HepG2 (cell line): ENCODE results near the gene PPIL6. TPM values are rescaled to one million over a fixed set of nuclear protein-coding genes. Genes with fewer than 3 reads are reported as not detected.

Source experiments
- ATAC-seq: fragments of 200-7000 bp; cut with Tn5 transposase; 3 replicates; pipeline ENCODE4 v1.9.1; 2020; ENCODE audit warnings: mild to moderate bottlenecking, moderate library complexity
- BruUV-seq: library from RNA; stranded (reverse); fragments of 400-500 nt; replicated peaks from 2 replicates; lab custom pipeline; 2021; lab: Mats Ljungman, UMichigan
- CTCF ChIA-PET: fragments of 300-600 bp; formaldehyde crosslinking; extraction: SDS; loops from one replicate; lab custom pipeline; 2021; ENCODE audit warnings: low total read pairs, inconsistent platforms, low intra/inter-chr PET ratio; lab: Yijun Ruan, JAX
- POLR2A ChIA-PET: fragments of 350-600 bp; sonication (Branson Sonifier 250); formaldehyde crosslinking; loops from one replicate; lab custom pipeline; 2020; ENCODE audit warnings: antibody characterized with exemption, inconsistent platforms; lab: Yijun Ruan, JAX
- DNase-seq: peaks from one replicate; pipeline ENCODE4 v3.0.0-alpha.2; 2015; ENCODE audit warnings: low spot score
- FAIRE-seq: peaks from 3 replicates; lab custom pipeline; 2011; peaks lifted over from hg19 to GRCh38; lab: Jason Lieb, UNC
- H2AFZ ChIP-seq: one replicate; pipeline ENCODE4 v1.6.1; 2011; ENCODE audit warnings: low read length, inconsistent platforms
- H3K27ac ChIP-seq: fragments of 300-600 bp; 3 replicates; pipeline ENCODE4 v1.8.0; 2011; ENCODE audit warnings: mixed run types, mild to moderate bottlenecking, mixed read lengths, low read length, inconsistent platforms; ENCODE audit not compliant: insufficient read depth; ENCODE audit errors: extremely low read length
- H3K27me3 ChIP-seq, 2 experiments: fragments of 200-600 bp in 1 of 2; 2 replicates in 1 of 2; 3 replicates in 1 of 2; pipeline versions ENCODE4 v1.6.0 to v1.8.0; 2011; ENCODE audit warnings: low read length in 2 of 2, mild to moderate bottlenecking in 2 of 2, moderate library complexity in 2 of 2, inconsistent platforms in 1 of 2; ENCODE audit not compliant: insufficient read depth in 2 of 2, control insufficient read depth in 1 of 2
- H3K36me3 ChIP-seq, 2 experiments: fragments of 200-600 bp in 1 of 2; replicated peaks in 1 of 2; 2 replicates in 1 of 2; 3 replicates in 1 of 2; pipeline versions ENCODE4 v1.5.1 to v1.8.0; 2011; ENCODE audit warnings: low read length in 2 of 2, inconsistent platforms in 1 of 2; ENCODE audit not compliant: insufficient read depth in 2 of 2, control insufficient read depth in 1 of 2
- H3K4me1 ChIP-seq: 2 replicates; pipeline ENCODE4 v1.5.1; 2012; ENCODE audit warnings: low read length, inconsistent platforms; ENCODE audit not compliant: insufficient read depth
- H3K4me2 ChIP-seq: 2 replicates; pipeline ENCODE4 v1.6.0; 2011; ENCODE audit warnings: low read depth, low read length, inconsistent platforms
- H3K4me3 ChIP-seq, 3 experiments: fragments of 200-600 bp in 1 of 3; sonication (generic), shearing (Covaris generic) in 1 of 3; replicated peaks in 1 of 3; 2 replicates each; pipeline ENCODE4 v1.5.1; 2011 to 2016; ENCODE audit warnings: low read length in 3 of 3, inconsistent platforms in 2 of 3, low read depth in 2 of 3, mild to moderate bottlenecking in 2 of 3, control low read depth in 1 of 3, mixed read lengths in 1 of 3; ENCODE audit not compliant: insufficient read depth in 1 of 3
- H3K79me2 ChIP-seq: one replicate; pipeline ENCODE4 v1.6.1; 2011; ENCODE audit warnings: low read length, inconsistent platforms; ENCODE audit not compliant: insufficient read depth
- H3K9ac ChIP-seq: 2 replicates; pipeline ENCODE4 v1.6.0; 2011; ENCODE audit warnings: mild to moderate bottlenecking, low read depth, low read length, inconsistent platforms; ENCODE audit not compliant: insufficient read depth
- H3K9me3 ChIP-seq: 2 replicates; pipeline ENCODE4 v1.5.1; 2012; ENCODE audit warnings: mild to moderate bottlenecking, low read length
- H4K20me1 ChIP-seq: 2 replicates; pipeline ENCODE4 v1.6.0; 2011; ENCODE audit warnings: inconsistent platforms, mild to moderate bottlenecking, low read length, moderate library complexity; ENCODE audit not compliant: insufficient read depth
- DBP ChIP-seq: sonication (generic); formaldehyde crosslinking; IDR thresholded peaks from 2 replicates; pipeline ENCODE4 v1.4.0; 2020; ENCODE audit warnings: missing genetic modification reagents; ENCODE audit errors: not compliant biosample characterization
- DNMT1 ChIP-seq: sonication (generic); formaldehyde crosslinking; IDR thresholded peaks from 2 replicates; pipeline ENCODE4 v1.5.1; 2020; ENCODE audit warnings: mild to moderate bottlenecking, missing genetic modification reagents
- ELF3 ChIP-seq: IDR thresholded peaks from 2 replicates; pipeline ENCODE4 v1.6.1; 2016; ENCODE audit warnings: missing genetic modification reagents, missing compliant biosample characterization
- GPN1 ChIP-seq: sonication (generic); formaldehyde crosslinking; IDR thresholded peaks from 2 replicates; pipeline ENCODE4 v1.5.1; 2020; ENCODE audit warnings: missing genetic modification reagents, borderline replicate concordance
- HMGXB3 ChIP-seq: sonication (generic); formaldehyde crosslinking; IDR thresholded peaks from 2 replicates; pipeline ENCODE4 v1.4.0; 2020; ENCODE audit warnings: missing genetic modification reagents, borderline replicate concordance
- HNF1B ChIP-seq: sonication (generic); formaldehyde crosslinking; IDR thresholded peaks from 2 replicates; pipeline ENCODE4 v1.5.1; 2020; ENCODE audit warnings: mild to moderate bottlenecking, moderate library complexity, missing genetic modification reagents
- KLF16 ChIP-seq, 2 experiments: sonication (generic) in 1 of 2; formaldehyde crosslinking in 1 of 2; IDR thresholded peaks; 2 replicates each; pipeline versions ENCODE4 v1.6.1 to v1.8.0; 2016 to 2023; ENCODE audit warnings: missing genetic modification reagents in 2 of 2, missing compliant biosample characterization in 1 of 2
- NFE2 ChIP-seq: sonication (generic); formaldehyde crosslinking; IDR thresholded peaks from 2 replicates; pipeline ENCODE4 v1.4.0; 2020; ENCODE audit warnings: missing genetic modification reagents
- NR2F6 ChIP-seq, 2 experiments: IDR thresholded peaks; 2 replicates each; pipeline ENCODE4 v1.6.1; 2016; ENCODE audit warnings: antibody characterized with exemption in 1 of 2, mild to moderate bottlenecking in 1 of 2
- PBX2 ChIP-seq: IDR thresholded peaks from 2 replicates; pipeline ENCODE4 v1.6.1; 2016; ENCODE audit warnings: control low read depth
- TBL1XR1 ChIP-seq: fragments of 150-350 bp; IDR thresholded peaks from 2 replicates; pipeline ENCODE4 v1.6.1; 2014; ENCODE audit warnings: borderline replicate concordance, low read length; ENCODE audit not compliant: partially characterized antibody
- TBP ChIP-seq: sonication (generic); formaldehyde crosslinking; IDR thresholded peaks from 2 replicates; pipeline ENCODE4 v1.5.0; 2020; ENCODE audit warnings: missing genetic modification reagents
- U2AF2 ChIP-seq: fragments of 200-400 bp; formaldehyde crosslinking; IDR thresholded peaks from 2 replicates; pipeline ENCODE4 v1.6.1; 2017; ENCODE audit warnings: low read depth, mild to moderate bottlenecking, low read length
- ZC3H4 ChIP-seq: sonication (generic); formaldehyde crosslinking; IDR thresholded peaks from 2 replicates; pipeline ENCODE4 v1.4.0; 2020; ENCODE audit warnings: missing genetic modification reagents, borderline replicate concordance
- ZMYM3 ChIP-seq: sonication (generic); formaldehyde crosslinking; IDR thresholded peaks from 2 replicates; pipeline ENCODE4 v1.5.1; 2020; ENCODE audit warnings: mild to moderate bottlenecking, missing genetic modification reagents
- ZNF136 ChIP-seq: sonication (generic); formaldehyde crosslinking; IDR thresholded peaks from 2 replicates; pipeline ENCODE4 v1.8.1; 2022; ENCODE audit warnings: low read depth, mild to moderate bottlenecking, moderate library complexity, missing genetic modification reagents
- ZNF562 ChIP-seq: sonication (generic); formaldehyde crosslinking; IDR thresholded peaks from 2 replicates; pipeline ENCODE4 v1.8.0; 2022; ENCODE audit warnings: missing genetic modification reagents, borderline replicate concordance
- WGBS: methylation state at CpG from one replicate; pipeline ENCODE4 v1.1.6; 2017; ENCODE audit warnings: low lambda C conversion rate; 5-methylcytosine and 5-hydroxymethylcytosine counted together
- in situ Hi-C: cut with HindIII; loops from 2 replicates; pipeline ENCODE4 v1.10.0; 2017; ENCODE audit warnings: low pct_unique_long_range_greater_than_20kb; ENCODE audit not compliant: extremely low pct_ligation_motif_present
- intact Hi-C: fragments of 100-400 bp; cut with micrococcal nuclease; formaldehyde crosslinking; loops from one replicate; pipeline ENCODE4 v1.10.0; 2022; ENCODE audit not compliant: unreplicated experiment
- polyA plus RNA-seq, 8 experiments: library from polyadenylated mRNA; depleted of rRNA in 3 of 8; stranded (reverse) in 7 of 8; unstranded in 1 of 8; fragments of >200 nt; fragmentation: Illumina TruSeq in 4 of 8; extraction: Trizol in 4 of 8; gene quantifications; 2 replicates each; pipeline versions ENCODE4 v1.2.1 to v1.2.3, GENCODE V29; 2011 to 2016; ENCODE audit warnings: low read depth in 4 of 8, missing spikeins in 1 of 8, mixed read lengths in 1 of 8; ENCODE audit not compliant: insufficient read depth in 1 of 8
- total RNA-seq, 5 experiments: library from RNA; depleted of rRNA; stranded (reverse); fragments of >200 nt; fragmentation: Illumina TruSeq; extraction: Trizol; gene quantifications; 2 replicates each; pipeline ENCODE4 v1.2.3, GENCODE V29; 2016; ENCODE audit warnings: low read depth in 1 of 5

Gene PPIL6
- total and polyA plus RNA-seq, 2 of the 13 experiments (the other 11 are each of a cell fraction or from before 2014, with no cell fraction given), result 0.22 to 0.46 TPM

- ChIA-PET POLR2A (no interaction called here), CTCF (interaction anchor here (2.2 kb wide), 1 partner anchor 208 kb away, joined by 24 read pairs; no protein-coding TSS in a partner anchor)
- ATAC-seq (no peak), DNase-seq (no peak), FAIRE-seq (no peak)
- Histone ChIP-seq H3K4me2 (no peak overlapping the region), H3K27ac (no peak overlapping the region), H3K4me3 (no peak overlapping the region), H4K20me1 (no peaks in the 10 kb centered on the region), H3K36me3 (no peaks in the 10 kb centered on the region), H3K9ac (no peak overlapping the region), H3K9me3 (no peaks in the 10 kb centered on the region), H3K4me1 (peaks cover 5% of the 10 kb centered on the region; the same call in 1 of the 2 replicates), H3K27me3 (peaks cover 0 to 2% of the 10 kb centered on the region in 2 experiments; a peak in 1 of 5 replicates), H3K79me2 (no peaks in the 10 kb centered on the region), H2AFZ (no peak overlapping the region)
- WGBS, result 76% methylated on average over 12 of the region's 12 CpGs
- no TSS peak for BruUV-seq
- in situ Hi-C loops, result no loop called here
- intact Hi-C loops, result no loop called here
- TF ChIP-seq HNF1B (CRISPR knock-in tag) (no peak), DNMT1 (no peak), U2AF2 (no peak), ZC3H4 (no peak), HMGXB3 (CRISPR knock-in tag) (no peak), ZNF136 (CRISPR knock-in tag) (no peak), NFE2 (no peak), TBL1XR1 (no peak), TBP (no peak), ZMYM3 (CRISPR knock-in tag) (no peak), KLF16 (CRISPR knock-in tag; IDR thresholded peaks at IDR 0.05) (no peak), PBX2 (CRISPR knock-in tag) (no peak), GPN1 (CRISPR knock-in tag) (no peak), DBP (no peak), NR2F6 (IDR thresholded peaks at IDR 0.05) (no peak), NR2F6 (CRISPR knock-in tag; IDR thresholded peaks at IDR 0.05) (no peak), ZNF562 (CRISPR knock-in tag) (no peak), ELF3 (CRISPR knock-in tag) (no peak)
Observed at GRCh38 chr6:109396046-109396718, 44.2 kb downstream of the PPIL6 start.
